Cardiac muscle cell (in vitro differentiated cells and primary cell): ENCODE measurements around the gene TRAF3IP1. TPM values are rescaled to one million over a fixed set of nuclear protein-coding genes. Genes with fewer than 3 reads are reported as not detected.
A peak's percentile ranks its signal among the peaks of the same experiment; 100 is the strongest.

Experiments
- DNase-seq, 2 donors: peaks; one replicate each; pipeline versions ENCODE4 v3.0.0 to v3.0.0-alpha.2; 2010 to 2017; ENCODE audit warnings: low read depth in 1 of 2, low spot score in 1 of 2
- H3K27ac ChIP-seq: fragments of 200-600 bp; sonication (generic); 2 replicates; pipeline ENCODE4 v1.5.1; 2016
- H3K27me3 ChIP-seq: fragments of 200-600 bp; sonication (generic); 2 replicates; pipeline ENCODE4 v1.6.0; 2016; ENCODE audit warnings: control low read depth
- H3K36me3 ChIP-seq: fragments of 200-600 bp; sonication (generic); 2 replicates; pipeline ENCODE4 v1.5.1; 2016; ENCODE audit warnings: control low read depth
- H3K4me1 ChIP-seq: fragments of 200-600 bp; sonication (generic); 2 replicates; pipeline ENCODE4 v1.8.1; 2017; ENCODE audit warnings: low read depth, mild to moderate bottlenecking, mixed run types
- H3K4me3 ChIP-seq: fragments of 200-600 bp; sonication (generic); 2 replicates; pipeline ENCODE4 v1.5.1; 2016; ENCODE audit warnings: mild to moderate bottlenecking
- H3K9me3 ChIP-seq: fragments of 200-600 bp; sonication (generic); 2 replicates; pipeline ENCODE4 v1.5.1; 2017; ENCODE audit warnings: low read depth, mild to moderate bottlenecking, control low read depth
- CTCF ChIP-seq: IDR thresholded peaks from 2 replicates; pipeline ENCODE4 v1.5.1; 2012; ENCODE audit warnings: low read depth, mild to moderate bottlenecking, low read length
- polyA plus RNA-seq: library from polyadenylated mRNA; unstranded; fragments of >200 nt; fragmentation: Nextera tagmentation; extraction: Ambion mirVana; gene quantifications from 2 replicates; pipeline ENCODE4 v1.2.1, GENCODE V29; 2016
- total RNA-seq: library from RNA; depleted of rRNA; stranded (reverse); fragments of >200 nt; gene quantifications from 2 replicates; pipeline ENCODE4 v1.2.3, GENCODE V29; 2016

The TRAF3IP1 gene
- total and polyA plus RNA-seq, 2 experiments from 2014 or later = 8.3 to 12.1 TPM

- peaks cover 11% of the 10 kb centered on the region for H3K36me3 ChIP-seq
- no peaks in the 10 kb centered on the region for H3K4me1 ChIP-seq
- DNase-seq = peak in 1 of 2 donors; percentile 86
- H3K4me3 ChIP-seq = no peak overlapping the region
- H3K9me3 ChIP-seq = no peaks in the 10 kb centered on the region
- H3K27me3 ChIP-seq = no peaks in the 10 kb centered on the region
- TF ChIP-seq CTCF = no peak
- H3K27ac ChIP-seq = no peak overlapping the region
These were observed 113.9 kb downstream of the TRAF3IP1 start for GRCh38 chr2:238433941-238434845.

- Histone ChIP-seq H3K27me3 (no peaks in the 10 kb centered on the region), H3K9me3 (no peaks in the 10 kb centered on the region), H3K4me3 (no peak overlapping the region), H3K4me1 (no peaks in the 10 kb centered on the region), H3K36me3 (peaks cover 11% of the 10 kb centered on the region), H3K27ac (no peak overlapping the region)
- DNase-seq = peak in 1 of 2 donors; percentile 28
- no peak for TF ChIP-seq CTCF
These were observed 114.8 kb downstream of the TRAF3IP1 start for GRCh38 chr2:238434846-238435751.

- Histone ChIP-seq H3K4me1 (no peaks in the 10 kb centered on the region), H3K36me3 (peaks cover 11% of the 10 kb centered on the region)
These were observed 115.4 kb downstream of the TRAF3IP1 start for GRCh38 chr2:238435752-238436096.

GRCh38 chr2:238438856-238439849, 118.8 kb downstream of the TRAF3IP1 start:
- Histone ChIP-seq H3K27me3 (no peaks in the 10 kb centered on the region), H3K9me3 (no peaks in the 10 kb centered on the region), H3K27ac (no peak overlapping the region), H3K4me1 (no peaks in the 10 kb centered on the region), H3K36me3 (peaks cover 9% of the 10 kb centered on the region), H3K4me3 (no peak overlapping the region)
- DNase-seq = peak in 1 of 2 donors; percentile 94
- TF ChIP-seq CTCF = no peak

More at GRCh38 chr2:238435752-238436096, 115.4 kb downstream of the TRAF3IP1 start:
- no peak for TF ChIP-seq CTCF
- no peak for DNase-seq
- Histone ChIP-seq H3K27ac (no peak overlapping the region), H3K4me3 (no peak overlapping the region), H3K27me3 (no peaks in the 10 kb centered on the region), H3K9me3 (no peaks in the 10 kb centered on the region)

- TF ChIP-seq CTCF = no peak
- Histone ChIP-seq H3K27ac (no peak overlapping the region), H3K4me1 (no peaks in the 10 kb centered on the region), H3K4me3 (no peak overlapping the region), H3K36me3 (peaks cover 8% of the 10 kb centered on the region), H3K27me3 (no peaks in the 10 kb centered on the region), H3K9me3 (no peaks in the 10 kb centered on the region)
- no peak for DNase-seq
These were observed 119.6 kb downstream of the TRAF3IP1 start for GRCh38 chr2:238439917-238440316.
